SK-N-SH (cell line): ENCODE results near the gene C1orf226. TPM values are rescaled to one million over a fixed set of nuclear protein-coding genes. Genes with fewer than 3 reads are reported as not detected.

Source experiments
- CTCF ChIA-PET: fragments of 300-600, 350-600 bp; formaldehyde crosslinking; extraction: SDS; loops from one replicate; lab custom pipeline; 2021; lab: Yijun Ruan, JAX
- POLR2A ChIA-PET: fragments of 350-600 bp; sonication (Branson Sonifier 250); formaldehyde crosslinking; extraction: SDS; loops from one replicate; lab custom pipeline; 2020; ENCODE audit warnings: antibody characterized with exemption, inconsistent platforms; lab: Yijun Ruan, JAX
- DNase-seq: peaks from one replicate; pipeline ENCODE4 v3.0.0; 2012
- H2AFZ ChIP-seq: fragments of 200-600 bp; sonication (generic); 2 replicates; pipeline ENCODE4 v1.8.1; 2016; ENCODE audit warnings: antibody characterized with exemption, mild to moderate bottlenecking, low read depth
- H3F3A ChIP-seq: fragments of 200-600 bp; sonication (generic); replicated peaks from 2 replicates; pipeline ENCODE3; 2016; ENCODE audit warnings: antibody characterized with exemption, mild to moderate bottlenecking; ENCODE audit not compliant: insufficient read depth
- H3K27ac ChIP-seq, 2 experiments: fragments of 200-500 bp in 1 of 2; fragments of 200-600 bp in 1 of 2; sonication (Bioruptor generic) in 1 of 2; sonication (generic), shearing (Covaris generic) in 1 of 2; 2 replicates each; pipeline versions ENCODE4 v1.5.1 to v1.6.1; 2014 to 2016; ENCODE audit warnings: low read depth in 2 of 2, inconsistent platforms in 1 of 2, low read length in 1 of 2, mild to moderate bottlenecking in 1 of 2, mixed read lengths in 1 of 2
- H3K27me3 ChIP-seq: fragments of 200-600 bp; sonication (generic), shearing (Covaris generic); 2 replicates; pipeline ENCODE4 v1.6.1; 2016; ENCODE audit warnings: mixed run types; ENCODE audit not compliant: insufficient read depth
- H3K36me3 ChIP-seq, 2 experiments: fragments of 200-500 bp in 1 of 2; fragments of 200-600 bp in 1 of 2; sonication (Bioruptor generic) in 1 of 2; sonication (generic) in 1 of 2; replicated peaks in 1 of 2; 2 replicates each; pipeline versions ENCODE3 to v1.5.1; 2014 to 2016; ENCODE audit warnings: low read length in 1 of 2, mild to moderate bottlenecking in 1 of 2; ENCODE audit not compliant: insufficient read depth in 2 of 2, control insufficient read depth in 1 of 2
- H3K4me1 ChIP-seq, 2 experiments: fragments of 200-500 bp in 1 of 2; fragments of 200-600 bp in 1 of 2; sonication (Bioruptor generic) in 1 of 2; sonication (generic), shearing (Covaris generic) in 1 of 2; 2 replicates each; pipeline versions ENCODE4 v1.5.1 to v1.6.1; 2014 to 2016; ENCODE audit warnings: low read depth in 1 of 2, low read length in 1 of 2, mixed run types in 1 of 2; ENCODE audit not compliant: insufficient read depth in 2 of 2, control insufficient read depth in 1 of 2
- H3K4me2 ChIP-seq: fragments of 200-600 bp; sonication (generic), shearing (Covaris generic); 2 replicates; pipeline ENCODE4 v1.6.1; 2017; ENCODE audit warnings: mixed run types
- H3K4me3 ChIP-seq, 2 experiments: fragments of 200-500 bp in 1 of 2; fragments of 200-600 bp in 1 of 2; sonication (Bioruptor generic) in 1 of 2; sonication (generic), shearing (Covaris generic) in 1 of 2; 2 replicates each; pipeline versions ENCODE4 v1.5.1 to v1.8.1; 2014 to 2016; ENCODE audit warnings: low read depth in 2 of 2, inconsistent platforms in 1 of 2, low read length in 1 of 2, mild to moderate bottlenecking in 1 of 2, mixed read lengths in 1 of 2, moderate library complexity in 1 of 2
- H3K79me2 ChIP-seq: fragments of 200-600 bp; sonication (generic); 2 replicates; pipeline ENCODE4 v1.8.1; 2017; ENCODE audit warnings: mild to moderate bottlenecking; ENCODE audit not compliant: insufficient read depth
- H3K9ac ChIP-seq: fragments of 200-600 bp; sonication (generic); 2 replicates; pipeline ENCODE4 v1.6.1; 2017; ENCODE audit warnings: mixed run types
- H3K9me2 ChIP-seq: fragments of 200-600 bp; sonication (generic); 2 replicates; pipeline ENCODE4 v1.6.1; 2017; ENCODE audit warnings: mixed run types
- H3K9me3 ChIP-seq: fragments of 200-600 bp; sonication (generic); 2 replicates; pipeline ENCODE4 v1.6.1; 2017; ENCODE audit warnings: mixed run types, mild to moderate bottlenecking, moderate library complexity
- H4K20me1 ChIP-seq: fragments of 200-600 bp; sonication (generic); 2 replicates; pipeline ENCODE4 v1.6.1; 2017; ENCODE audit warnings: mild to moderate bottlenecking, mixed run types; ENCODE audit not compliant: insufficient read depth
- CHD2 ChIP-seq: fragments of 150-350 bp; IDR thresholded peaks from 2 replicates; pipeline ENCODE4 v1.6.1; 2018; ENCODE audit warnings: low read length; ENCODE audit not compliant: partially characterized antibody
- FOSL2 ChIP-seq: IDR thresholded peaks from 2 replicates; pipeline ENCODE4 v1.4.0; 2012; ENCODE audit warnings: low read depth, mild to moderate bottlenecking, moderate library complexity, borderline replicate concordance
- FOXM1 ChIP-seq: IDR thresholded peaks from 2 replicates; pipeline ENCODE4 v1.4.0; 2012; ENCODE audit warnings: low read depth, mild to moderate bottlenecking
- GABPA ChIP-seq: IDR thresholded peaks from 2 replicates; pipeline ENCODE4 v1.4.0; 2012; ENCODE audit warnings: low read depth, mild to moderate bottlenecking
- GATA2 ChIP-seq: sonication (generic); formaldehyde crosslinking; IDR thresholded peaks from 2 replicates; pipeline ENCODE4 v1.5.0; 2020; ENCODE audit warnings: mild to moderate bottlenecking, missing genetic modification reagents
- IRF3 ChIP-seq: fragments of 150-350 bp; IDR thresholded peaks from 2 replicates; pipeline ENCODE4 v1.6.1; 2016; ENCODE audit warnings: mild to moderate bottlenecking, low read depth, low read length
- JUND ChIP-seq: IDR thresholded peaks from 2 replicates; pipeline ENCODE4 v1.4.0; 2012
- MAX ChIP-seq: IDR thresholded peaks from 2 replicates; pipeline ENCODE4 v1.4.0; 2012; ENCODE audit warnings: low read depth
- MEF2A ChIP-seq: IDR thresholded peaks from 2 replicates; pipeline ENCODE4 v1.4.0; 2012; ENCODE audit warnings: low read depth, borderline replicate concordance
- MXI1 ChIP-seq: IDR thresholded peaks from 2 replicates; pipeline ENCODE4 v1.6.1; 2012; ENCODE audit warnings: mild to moderate bottlenecking, low read depth, low read length, improper control_type of control experiment
- NFIC ChIP-seq: IDR thresholded peaks from 2 replicates; pipeline ENCODE4 v1.4.0; 2012; ENCODE audit warnings: borderline replicate concordance
- POLR2AphosphoS5 ChIP-seq: IDR thresholded peaks from 2 replicates; pipeline ENCODE4 v1.6.1; 2012; ENCODE audit warnings: low read depth, low read length
- RCOR1 ChIP-seq: fragments of 150-350 bp; IDR thresholded peaks from 2 replicates; pipeline ENCODE4 v1.6.1; 2017; ENCODE audit warnings: antibody characterized with exemption, low read length
- REST ChIP-seq: IDR thresholded peaks from 2 replicates; pipeline ENCODE4 v1.6.1; 2012; ENCODE audit warnings: mild to moderate bottlenecking, low read depth, low read length, moderate library complexity
- RXRA ChIP-seq: IDR thresholded peaks from 2 replicates; pipeline ENCODE4 v1.4.0; 2012; ENCODE audit warnings: low read depth, mild to moderate bottlenecking, borderline replicate concordance
- SIN3A ChIP-seq: IDR thresholded peaks from 2 replicates; pipeline ENCODE4 v1.6.1; 2012; ENCODE audit warnings: low read depth, mild to moderate bottlenecking, low read length, moderate library complexity, borderline replicate concordance
- TCF12 ChIP-seq: IDR thresholded peaks from 2 replicates; pipeline ENCODE4 v1.4.0; 2012
- TEAD4 ChIP-seq: IDR thresholded peaks from 2 replicates; pipeline ENCODE4 v1.4.0; 2012; ENCODE audit warnings: mild to moderate bottlenecking, borderline replicate concordance; ENCODE audit not compliant: insufficient read depth
- USF1 ChIP-seq: IDR thresholded peaks from 2 replicates; pipeline ENCODE4 v1.4.0; 2012; ENCODE audit warnings: low read depth, borderline replicate concordance
- YY1 ChIP-seq: IDR thresholded peaks from 2 replicates; pipeline ENCODE4 v1.4.0; 2012; ENCODE audit warnings: low read depth, mild to moderate bottlenecking
- WGBS: methylation state at CpG from one replicate; pipeline ENCODE4 v1.1.6; 2017; ENCODE audit warnings: low lambda C conversion rate; 5-methylcytosine and 5-hydroxymethylcytosine counted together
- polyA plus RNA-seq, 3 experiments: library from polyadenylated mRNA; depleted of rRNA; stranded (reverse); fragments of >200 nt; gene quantifications; 2 replicates each; pipeline ENCODE4 v1.2.3, GENCODE V29; 2012

C1orf226 gene
- polyA plus RNA-seq, 1 of the 3 experiments (the other 2 are of a cell fraction) = 0.03 TPM

- H3K4me3 ChIP-seq = no peak overlapping the region
- no peaks in the 10 kb centered on the region for H3K9me2 ChIP-seq
- no peak overlapping the region for H2AFZ ChIP-seq
- peaks cover 5% of the 10 kb centered on the region for H3F3A ChIP-seq
- H3K9ac ChIP-seq = no peak overlapping the region
- H3K36me3 ChIP-seq = no peaks in the 10 kb centered on the region
- H3K27ac ChIP-seq = no peak overlapping the region
- peak; percentile 7 for DNase-seq
- peaks cover 0 to 19% of the 10 kb centered on the region in 2 experiments; a peak in 1 of 4 replicates for H3K4me1 ChIP-seq
- ChIA-PET CTCF (interaction anchor here (1.1 to 6.2 kb wide), 3 partner anchors 32 to 335 kb away, joined by 3 to 63 read pairs (median 5); no protein-coding TSS in a partner anchor), POLR2A (no interaction called here)
- H3K9me3 ChIP-seq = no peaks in the 10 kb centered on the region
- no peak overlapping the region for H3K4me2 ChIP-seq
- H3K27me3 ChIP-seq = peaks cover 4% of the 10 kb centered on the region; the same call in 1 of the 2 replicates
- H4K20me1 ChIP-seq = no peaks in the 10 kb centered on the region
- TF ChIP-seq GABPA (no peak), POLR2AphosphoS5 (no peak), TCF12 (no peak), NFIC (no peak), JUND (no peak), MAX (no peak), FOSL2 (no peak), SIN3A (no peak), MEF2A (no peak), GATA2 (CRISPR knock-in tag) (no peak), REST (no peak), USF1 (no peak), IRF3 (no peak), RXRA (no peak), YY1 (no peak), FOXM1 (no peak), TEAD4 (no peak), CHD2 (no peak), MXI1 (no peak), RCOR1 (no peak)
- WGBS = 73% methylated on average over 8 of the region's 8 CpGs
- H3K79me2 ChIP-seq = no peaks in the 10 kb centered on the region
Measured at GRCh38 chr1:162388083-162388594, 6.6 kb downstream of the C1orf226 start.
